ENCODE results near the gene PINLYP.

Gene PINLYP

DNA sequence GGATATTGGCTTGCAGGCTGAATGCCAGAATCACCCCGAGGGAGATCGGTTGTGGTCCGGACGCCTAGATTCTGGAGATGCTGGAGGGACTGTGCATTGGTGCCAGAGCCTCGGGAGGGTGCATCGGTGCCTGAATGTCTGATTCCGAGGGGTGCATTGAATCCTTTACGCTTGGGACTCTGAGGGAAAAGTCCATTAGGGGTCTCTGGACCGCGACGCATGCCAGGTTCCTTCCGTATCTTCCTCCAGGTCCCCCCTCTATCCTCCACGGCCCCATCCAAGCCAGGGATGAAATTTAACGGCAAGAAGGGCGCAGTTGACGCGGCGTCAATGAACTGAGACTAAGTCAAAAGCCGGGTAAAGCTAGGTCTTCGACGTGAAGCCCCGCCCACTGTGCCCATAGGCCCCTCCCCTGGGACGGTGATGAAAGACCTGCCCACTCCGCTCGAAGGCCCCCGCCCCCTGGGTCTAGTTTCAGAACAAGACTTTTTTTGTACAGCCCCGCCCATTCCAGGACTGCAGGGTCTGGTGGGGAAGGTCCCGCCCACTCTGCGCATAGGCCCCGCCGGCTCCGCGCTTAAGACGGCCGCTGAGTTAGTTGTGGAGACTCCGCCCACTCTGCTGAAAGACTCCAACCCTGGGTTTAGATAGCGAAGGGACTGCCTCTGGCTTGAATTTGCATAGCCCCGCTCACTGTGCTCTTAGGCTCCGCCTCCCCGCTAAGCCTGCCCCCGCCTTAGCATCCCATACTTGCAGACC, 41.9 kb upstream of the PINLYP start:
- Histone ChIP-seq H3K27ac (replicated peaks) (peak overlapping the region; percentile 41), H3K27me3 (ENCODE audit: insufficient read depth, poor library complexity, severe bottlenecking) (no peaks in the 10 kb centered on the region), H3K4me3 (replicated peaks; ENCODE audit: insufficient read depth, low read length) (peak overlapping the region; percentile 72)
- peak; percentile 76 to 88 for DNase-seq (ENCODE audit: low read depth in 1 of 2, low spot score in 1 of 2)
- TF ChIP-seq GABPA (IDR thresholded peaks at IDR 0.05; ENCODE audit: low read depth) = no peak
- TF ChIP-seq, protein P1, sequence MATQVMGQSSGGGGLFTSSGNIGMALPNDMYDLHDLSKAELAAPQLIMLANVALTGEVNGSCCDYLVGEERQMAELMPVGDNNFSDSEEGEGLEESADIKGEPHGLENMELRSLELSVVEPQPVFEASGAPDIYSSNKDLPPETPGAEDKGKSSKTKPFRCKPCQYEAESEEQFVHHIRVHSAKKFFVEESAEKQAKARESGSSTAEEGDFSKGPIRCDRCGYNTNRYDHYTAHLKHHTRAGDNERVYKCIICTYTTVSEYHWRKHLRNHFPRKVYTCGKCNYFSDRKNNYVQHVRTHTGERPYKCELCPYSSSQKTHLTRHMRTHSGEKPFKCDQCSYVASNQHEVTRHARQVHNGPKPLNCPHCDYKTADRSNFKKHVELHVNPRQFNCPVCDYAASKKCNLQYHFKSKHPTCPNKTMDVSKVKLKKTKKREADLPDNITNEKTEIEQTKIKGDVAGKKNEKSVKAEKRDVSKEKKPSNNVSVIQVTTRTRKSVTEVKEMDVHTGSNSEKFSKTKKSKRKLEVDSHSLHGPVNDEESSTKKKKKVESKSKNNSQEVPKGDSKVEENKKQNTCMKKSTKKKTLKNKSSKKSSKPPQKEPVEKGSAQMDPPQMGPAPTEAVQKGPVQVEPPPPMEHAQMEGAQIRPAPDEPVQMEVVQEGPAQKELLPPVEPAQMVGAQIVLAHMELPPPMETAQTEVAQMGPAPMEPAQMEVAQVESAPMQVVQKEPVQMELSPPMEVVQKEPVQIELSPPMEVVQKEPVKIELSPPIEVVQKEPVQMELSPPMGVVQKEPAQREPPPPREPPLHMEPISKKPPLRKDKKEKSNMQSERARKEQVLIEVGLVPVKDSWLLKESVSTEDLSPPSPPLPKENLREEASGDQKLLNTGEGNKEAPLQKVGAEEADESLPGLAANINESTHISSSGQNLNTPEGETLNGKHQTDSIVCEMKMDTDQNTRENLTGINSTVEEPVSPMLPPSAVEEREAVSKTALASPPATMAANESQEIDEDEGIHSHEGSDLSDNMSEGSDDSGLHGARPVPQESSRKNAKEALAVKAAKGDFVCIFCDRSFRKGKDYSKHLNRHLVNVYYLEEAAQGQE (IDR thresholded peaks at IDR 0.05; ENCODE audit: insufficient replicate concordance, low read depth) = no peak
- TF ChIP-seq, protein P2, sequence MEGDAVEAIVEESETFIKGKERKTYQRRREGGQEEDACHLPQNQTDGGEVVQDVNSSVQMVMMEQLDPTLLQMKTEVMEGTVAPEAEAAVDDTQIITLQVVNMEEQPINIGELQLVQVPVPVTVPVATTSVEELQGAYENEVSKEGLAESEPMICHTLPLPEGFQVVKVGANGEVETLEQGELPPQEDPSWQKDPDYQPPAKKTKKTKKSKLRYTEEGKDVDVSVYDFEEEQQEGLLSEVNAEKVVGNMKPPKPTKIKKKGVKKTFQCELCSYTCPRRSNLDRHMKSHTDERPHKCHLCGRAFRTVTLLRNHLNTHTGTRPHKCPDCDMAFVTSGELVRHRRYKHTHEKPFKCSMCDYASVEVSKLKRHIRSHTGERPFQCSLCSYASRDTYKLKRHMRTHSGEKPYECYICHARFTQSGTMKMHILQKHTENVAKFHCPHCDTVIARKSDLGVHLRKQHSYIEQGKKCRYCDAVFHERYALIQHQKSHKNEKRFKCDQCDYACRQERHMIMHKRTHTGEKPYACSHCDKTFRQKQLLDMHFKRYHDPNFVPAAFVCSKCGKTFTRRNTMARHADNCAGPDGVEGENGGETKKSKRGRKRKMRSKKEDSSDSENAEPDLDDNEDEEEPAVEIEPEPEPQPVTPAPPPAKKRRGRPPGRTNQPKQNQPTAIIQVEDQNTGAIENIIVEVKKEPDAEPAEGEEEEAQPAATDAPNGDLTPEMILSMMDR (IDR thresholded peaks at IDR 0.05; ENCODE audit: insufficient read depth, low read length) = no peak
- no peak for TF ChIP-seq SPI1 (IDR thresholded peaks at IDR 0.05; ENCODE audit: borderline replicate concordance, low read depth)
- TF ChIP-seq POLR2AphosphoS5 (IDR thresholded peaks at IDR 0.05; ENCODE audit: low read depth) = no peak

DNA sequence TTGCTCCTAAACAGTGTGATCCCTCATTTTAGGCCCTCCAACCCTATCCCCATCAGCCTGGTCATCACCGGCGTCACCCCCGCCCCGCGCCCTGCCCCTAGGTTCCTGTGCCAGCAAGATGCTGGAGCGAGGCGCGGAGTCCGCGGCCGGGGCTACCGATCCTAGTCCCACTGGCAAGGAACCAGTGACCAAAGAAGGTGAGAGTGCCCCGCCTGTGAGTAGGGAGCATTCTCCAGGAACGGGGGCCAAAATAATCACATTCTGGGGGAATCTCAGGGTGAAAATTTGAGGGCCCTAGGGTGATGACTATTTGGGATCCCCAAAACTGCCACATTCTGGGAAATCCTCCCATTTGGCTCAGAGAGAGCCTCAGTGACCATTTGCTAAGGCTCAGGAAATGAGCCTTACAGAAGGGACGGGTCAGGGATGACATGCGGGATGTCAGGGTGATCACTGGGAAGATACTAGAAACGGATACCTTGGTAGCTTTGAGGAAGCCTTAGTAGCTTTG, 41.2 kb upstream of the PINLYP start:
- H3K4me3 ChIP-seq (replicated peaks; ENCODE audit: insufficient read depth, low read length) = no peak overlapping the region

More for the DNA sequence above, 41.2 kb upstream of the PINLYP start:
- no peak for DNase-seq (ENCODE audit: low read depth in 1 of 2, low spot score in 1 of 2)
- no peak overlapping the region for H3K27ac ChIP-seq (replicated peaks)
- H3K27me3 ChIP-seq (ENCODE audit: insufficient read depth, poor library complexity, severe bottlenecking) = no peaks in the 10 kb centered on the region
- TF ChIP-seq, protein P1 (IDR thresholded peaks at IDR 0.05; ENCODE audit: insufficient replicate concordance, low read depth) = no peak
- no peak for TF ChIP-seq GABPA (IDR thresholded peaks at IDR 0.05; ENCODE audit: low read depth)
- TF ChIP-seq SPI1 (IDR thresholded peaks at IDR 0.05; ENCODE audit: borderline replicate concordance, low read depth) = no peak
- TF ChIP-seq, protein P2 (IDR thresholded peaks at IDR 0.05; ENCODE audit: insufficient read depth, low read length) = no peak
- TF ChIP-seq POLR2AphosphoS5 (IDR thresholded peaks at IDR 0.05; ENCODE audit: low read depth) = no peak
